ENCODE data around the gene CCDC158.
A peak's percentile ranks its signal among the peaks of the same experiment; 100 is the strongest.
"Not testable (repeated sequence)": the region's sequence is repeated elsewhere in the genome, so short reads cannot be mapped to it uniquely, and the experiment has no call there.

The CCDC158 gene

GRCh38 chr4:76307660-76308014, 113.3 kb downstream of the CCDC158 start:
- DNase-seq, result no peak

GRCh38 chr4:76306882-76307659, 113.9 kb downstream of the CCDC158 start:
- peak; percentile 22 to 29 for DNase-seq

GRCh38 chr4:76305971-76306881, 114.7 kb downstream of the CCDC158 start, which contains the start of gene STBD1:
Gene STBD1 (plus strand): TSS chr4:76306733. CDS start chr4:76306770, 37 bp downstream.
- DNase-seq, result peak; percentile 58 to 68

- DNase-seq, result no peak
These were observed 115.8 kb downstream of the CCDC158 start for GRCh38 chr4:76305033-76305687.

- DNase-seq, result peak; percentile 61 to 74
These were observed 118.0 kb downstream of the CCDC158 start for GRCh38 chr4:76302826-76303438.

- no peak for DNase-seq
These were observed 119.2 kb downstream of the CCDC158 start for GRCh38 chr4:76301775-76302162.

GRCh38 chr4:76301068-76301774, 119.7 kb downstream of the CCDC158 start:
- peak; percentile 37 to 57 for DNase-seq

- no peak for DNase-seq
These were observed 120.9 kb downstream of the CCDC158 start for GRCh38 chr4:76300012-76300411.

GRCh38 chr4:76298227-76298626, 122.7 kb downstream of the CCDC158 start:
- no peak for DNase-seq

- peak; percentile 29 to 40 for DNase-seq
These were observed 124.6 kb downstream of the CCDC158 start for GRCh38 chr4:76296286-76296820.

- DNase-seq, result no peak
These were observed 127.2 kb downstream of the CCDC158 start for GRCh38 chr4:76293772-76294171.

- no peak for DNase-seq
These were observed 128.2 kb downstream of the CCDC158 start for GRCh38 chr4:76292730-76293129.

GRCh38 chr4:76287811-76288210, 133.1 kb downstream of the CCDC158 start:
- DNase-seq, result not testable (repeated sequence)

GRCh38 chr4:76283900-76284299, 137.0 kb downstream of the CCDC158 start:
- no peak for DNase-seq

GRCh38 chr4:76282941-76283689, 137.8 kb downstream of the CCDC158 start:
- no peak for DNase-seq

- not testable (repeated sequence) for DNase-seq
These were observed 139.3 kb downstream of the CCDC158 start for GRCh38 chr4:76281594-76281993.

- DNase-seq, result no peak
These were observed 140.2 kb downstream of the CCDC158 start for GRCh38 chr4:76280488-76281441.

- no peak for DNase-seq
These were observed 141.5 kb downstream of the CCDC158 start for GRCh38 chr4:76279462-76279861.

- peak; percentile 47 to 69 for DNase-seq
These were observed 142.4 kb downstream of the CCDC158 start for GRCh38 chr4:76278583-76278982.

GRCh38 chr4:76277667-76278066, 143.3 kb downstream of the CCDC158 start:
- DNase-seq, result no peak
